Fibroblast of mammary gland (primary cell): ENCODE results near the gene PIK3R2.

Experiments
- DNase-seq: peaks from one replicate; pipeline ENCODE4 v3.0.0-alpha.2; 2010; ENCODE audit warnings: low read depth
- H3K4me3 ChIP-seq: 2 replicates; pipeline ENCODE4 v1.5.1; 2011; ENCODE audit warnings: low read depth, mild to moderate bottlenecking, low read length, moderate library complexity; ENCODE audit not compliant: control insufficient read depth
- TF ChIP-seq, protein P1 (sequence below): conservative IDR thresholded peaks from 2 replicates; pipeline ENCODE4 v1.5.1; 2011; ENCODE audit warnings: low read depth, low read length, inconsistent platforms; ENCODE audit not compliant: control insufficient read depth, insufficient read depth

Gene PIK3R2

DNA sequence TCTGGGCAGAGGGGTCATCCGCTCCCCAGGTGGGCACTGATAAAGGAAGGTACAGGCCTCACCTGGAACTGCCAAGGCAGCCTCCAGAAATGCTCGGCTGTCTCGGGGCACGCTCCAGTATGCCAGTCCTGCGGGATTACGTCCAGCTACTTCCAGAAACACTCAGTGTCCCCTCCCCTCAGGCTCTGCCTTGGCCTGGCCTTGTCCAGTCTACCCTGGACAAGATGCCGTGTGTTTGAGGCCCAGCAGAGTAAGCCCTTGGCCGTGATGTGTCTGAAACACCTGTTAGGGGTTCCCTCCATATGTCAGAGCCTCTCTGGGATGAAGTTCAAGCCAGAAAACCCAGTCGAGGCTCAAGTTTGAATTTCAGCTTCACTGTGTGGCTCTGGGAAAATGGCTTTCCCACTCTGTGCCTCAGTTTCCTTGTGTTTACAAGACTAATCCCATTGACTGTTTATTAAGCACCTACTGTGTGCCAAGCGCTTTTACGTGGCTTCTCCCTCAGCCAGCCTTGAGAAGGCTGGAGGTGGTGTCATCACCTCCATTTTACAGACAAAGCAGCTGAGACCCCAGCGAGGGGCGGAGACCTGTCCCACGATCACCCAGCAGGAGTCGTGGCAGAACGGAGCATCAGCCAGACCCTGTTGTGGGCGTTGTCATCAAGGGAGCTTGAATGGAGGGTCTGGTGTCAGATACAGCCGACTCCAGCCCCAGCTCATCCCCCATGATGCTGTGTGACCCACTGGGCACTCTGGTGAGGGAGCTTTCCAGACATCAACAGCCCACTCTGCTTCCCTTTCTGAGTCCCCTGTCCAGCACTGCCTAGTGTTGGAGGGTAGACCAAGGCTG is 2.0 kb upstream of the PIK3R2 start:
- peak; percentile 10 for DNase-seq
- TF ChIP-seq, protein P1, sequence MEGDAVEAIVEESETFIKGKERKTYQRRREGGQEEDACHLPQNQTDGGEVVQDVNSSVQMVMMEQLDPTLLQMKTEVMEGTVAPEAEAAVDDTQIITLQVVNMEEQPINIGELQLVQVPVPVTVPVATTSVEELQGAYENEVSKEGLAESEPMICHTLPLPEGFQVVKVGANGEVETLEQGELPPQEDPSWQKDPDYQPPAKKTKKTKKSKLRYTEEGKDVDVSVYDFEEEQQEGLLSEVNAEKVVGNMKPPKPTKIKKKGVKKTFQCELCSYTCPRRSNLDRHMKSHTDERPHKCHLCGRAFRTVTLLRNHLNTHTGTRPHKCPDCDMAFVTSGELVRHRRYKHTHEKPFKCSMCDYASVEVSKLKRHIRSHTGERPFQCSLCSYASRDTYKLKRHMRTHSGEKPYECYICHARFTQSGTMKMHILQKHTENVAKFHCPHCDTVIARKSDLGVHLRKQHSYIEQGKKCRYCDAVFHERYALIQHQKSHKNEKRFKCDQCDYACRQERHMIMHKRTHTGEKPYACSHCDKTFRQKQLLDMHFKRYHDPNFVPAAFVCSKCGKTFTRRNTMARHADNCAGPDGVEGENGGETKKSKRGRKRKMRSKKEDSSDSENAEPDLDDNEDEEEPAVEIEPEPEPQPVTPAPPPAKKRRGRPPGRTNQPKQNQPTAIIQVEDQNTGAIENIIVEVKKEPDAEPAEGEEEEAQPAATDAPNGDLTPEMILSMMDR, result no peak
- no peak overlapping the region for H3K4me3 ChIP-seq

DNA sequence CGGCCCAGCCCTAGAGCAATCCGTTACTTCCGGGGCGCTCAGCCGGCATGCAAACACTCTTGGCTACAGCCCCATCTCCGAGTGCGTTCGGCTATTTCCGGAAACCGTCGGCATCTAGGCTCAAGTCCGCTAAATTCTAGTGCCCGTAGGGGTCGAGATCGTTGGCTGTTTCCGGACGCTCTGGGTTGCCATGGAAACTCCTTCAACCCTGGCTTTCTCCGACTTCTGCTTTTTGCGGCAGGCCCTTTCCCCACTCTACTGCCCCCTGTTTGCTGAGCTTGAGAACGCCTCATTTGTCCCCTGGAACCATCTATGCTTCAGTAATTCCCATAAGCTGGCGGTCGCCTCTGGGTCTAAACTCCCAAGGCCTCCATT is 534 bp upstream of the PIK3R2 start:
- TF ChIP-seq, protein P1, result peak; percentile 63
- peak; percentile 97 for DNase-seq
- peak overlapping the region; percentile 66 for H3K4me3 ChIP-seq

DNA sequence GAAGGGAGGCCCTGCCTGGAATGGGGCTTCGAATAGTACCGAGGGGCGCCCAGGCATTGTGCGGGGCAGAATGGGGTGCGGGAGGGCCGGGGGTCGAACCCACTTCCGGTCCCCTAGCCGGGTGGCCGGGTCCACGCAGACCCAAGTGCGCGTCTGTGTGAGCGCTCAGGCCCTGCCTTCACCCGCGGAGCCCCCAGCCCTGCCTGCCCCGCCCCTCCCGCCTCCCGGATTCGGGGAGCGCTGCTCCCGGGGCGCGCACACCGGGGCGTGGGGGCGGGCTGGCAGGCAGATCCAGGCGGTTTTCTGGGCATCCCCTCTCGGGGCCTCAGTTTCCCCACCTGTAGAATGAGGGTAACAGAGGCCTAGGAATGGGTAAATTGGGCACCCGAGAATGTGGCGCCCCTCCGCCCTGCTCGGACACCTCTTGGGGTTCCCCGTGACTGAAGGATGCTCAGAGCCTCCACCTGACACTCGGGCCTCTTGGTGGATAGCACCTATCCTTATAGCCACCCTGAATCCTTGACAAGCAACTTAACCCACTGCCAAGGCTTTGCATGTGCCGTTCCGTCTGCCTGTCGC is 682 bp downstream of the PIK3R2 start:
- TF ChIP-seq, protein P1, result no peak
- peak overlapping the region; percentile 83 for H3K4me3 ChIP-seq
- no peak for DNase-seq

DNA sequence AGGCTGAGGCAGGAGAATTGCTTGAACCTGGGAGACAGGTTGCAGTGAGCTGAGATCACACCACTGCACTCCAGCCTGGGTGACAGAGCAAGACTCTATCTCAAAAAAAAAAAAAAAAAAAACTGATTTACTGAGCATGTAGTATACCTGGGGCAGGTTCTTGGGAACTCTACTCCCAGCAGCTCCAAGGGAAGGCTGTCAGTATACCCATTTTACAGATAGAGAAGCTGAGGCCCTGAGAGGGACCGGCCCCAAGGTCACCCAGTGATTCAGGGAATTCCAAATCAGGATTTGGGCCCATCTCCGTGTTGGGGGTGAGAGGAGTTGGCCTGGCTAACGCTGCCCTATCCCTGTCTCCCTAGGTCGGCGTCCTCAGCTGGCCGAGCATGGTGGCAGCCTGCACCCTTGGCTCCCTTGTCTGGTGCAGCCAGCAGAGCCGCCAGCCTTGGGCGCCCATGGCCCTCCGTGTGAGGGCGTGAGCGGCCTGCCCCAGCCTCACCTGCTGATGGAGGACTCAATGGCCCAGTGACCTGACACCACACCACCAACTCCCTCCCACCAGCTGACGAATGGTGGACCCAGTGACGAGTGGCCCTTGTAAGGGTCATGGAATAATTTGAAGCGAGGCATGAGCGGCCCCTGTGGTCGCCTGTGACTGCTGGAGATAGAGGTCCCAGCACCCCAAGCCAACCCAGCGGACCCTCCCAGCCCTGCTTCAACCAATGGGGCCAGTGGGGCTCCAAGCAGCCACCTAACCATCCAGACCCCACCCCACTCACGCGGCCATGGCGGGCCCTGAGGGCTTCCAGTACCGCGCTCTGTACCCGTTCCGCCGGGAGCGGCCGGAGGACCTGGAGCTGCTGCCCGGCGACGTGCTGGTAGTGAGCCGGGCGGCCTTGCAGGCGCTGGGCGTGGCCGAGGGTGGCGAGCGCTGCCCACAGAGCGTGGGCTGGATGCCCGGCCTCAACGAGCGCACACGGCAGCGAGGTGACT is 2.4 kb downstream of the PIK3R2 start:
- no peak overlapping the region for H3K4me3 ChIP-seq
- TF ChIP-seq, protein P1, result no peak
- no peak for DNase-seq

DNA sequence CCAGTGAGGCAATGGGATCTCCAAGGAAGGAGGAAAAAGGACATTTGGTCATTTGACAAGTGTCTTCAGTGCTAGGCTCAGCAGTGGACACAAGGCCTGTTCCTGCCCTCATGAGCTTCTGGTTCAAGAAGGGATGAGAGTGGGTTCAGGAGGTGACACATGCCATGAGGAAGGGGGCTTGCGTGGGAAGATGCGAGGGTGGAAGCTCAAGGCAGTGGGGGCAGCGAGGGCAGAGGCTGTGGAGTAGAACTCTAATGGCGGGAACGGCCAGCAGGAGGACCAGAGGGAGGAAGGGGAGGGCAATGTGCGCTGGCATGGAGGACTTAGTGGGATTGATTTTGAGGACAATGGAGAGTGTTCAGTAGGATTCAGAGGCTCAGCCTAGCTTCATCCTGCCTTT is 3.3 kb downstream of the PIK3R2 start:
- DNase-seq, result no peak
- TF ChIP-seq, protein P1, result no peak
- no peak overlapping the region for H3K4me3 ChIP-seq

DNA sequence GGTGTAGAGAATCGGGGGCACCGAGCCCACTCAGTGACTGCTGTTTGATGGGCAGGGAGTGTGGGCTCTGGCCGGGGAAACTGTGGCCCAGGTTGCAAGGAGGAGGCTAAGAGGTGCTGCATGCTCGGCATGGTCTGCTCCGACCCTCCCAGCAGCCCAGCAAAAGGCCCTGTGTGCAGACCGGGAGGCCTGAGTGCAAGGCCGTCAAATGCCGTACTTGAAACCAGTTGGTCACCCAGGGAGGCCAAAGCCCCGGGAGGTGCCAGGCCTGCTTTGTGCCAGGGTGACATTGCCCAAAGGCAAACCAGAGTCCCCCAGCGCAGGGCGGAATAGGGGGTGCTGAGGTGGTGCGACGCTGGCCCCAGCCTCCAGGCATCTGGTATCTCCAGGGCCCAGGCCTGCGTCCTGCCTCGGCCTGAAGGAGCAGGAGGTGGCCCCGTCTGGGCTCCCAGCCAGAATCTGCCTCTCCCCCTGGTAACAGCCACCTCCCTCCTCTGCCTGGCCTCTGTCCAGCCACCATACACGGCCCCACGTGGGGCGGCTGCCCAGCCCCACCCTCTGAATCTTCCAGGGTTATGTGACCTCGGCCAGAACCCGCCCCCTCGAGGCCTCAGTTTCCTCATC is 4.0 kb downstream of the PIK3R2 start:
- H3K4me3 ChIP-seq, result no peak overlapping the region
- peak; percentile 87 for DNase-seq
- TF ChIP-seq, protein P1, result no peak
